Measurements from ENCODE around the gene MORC1. TPM values are rescaled to one million over a fixed set of nuclear protein-coding genes. Genes with fewer than 3 reads are reported as not detected.
A peak's percentile ranks its signal among the peaks of the same experiment; 100 is the strongest.

MORC1 gene
- total RNA-seq, 1 donor from 2014 or later, result 0.31 TPM

- no peak for DNase-seq
Observed at GRCh38 chr3:109033000-109033660, 84.8 kb downstream of the MORC1 start.

GRCh38 chr3:109028753-109029152 is 89.2 kb downstream of the MORC1 start:
- no peak for DNase-seq

DNA sequence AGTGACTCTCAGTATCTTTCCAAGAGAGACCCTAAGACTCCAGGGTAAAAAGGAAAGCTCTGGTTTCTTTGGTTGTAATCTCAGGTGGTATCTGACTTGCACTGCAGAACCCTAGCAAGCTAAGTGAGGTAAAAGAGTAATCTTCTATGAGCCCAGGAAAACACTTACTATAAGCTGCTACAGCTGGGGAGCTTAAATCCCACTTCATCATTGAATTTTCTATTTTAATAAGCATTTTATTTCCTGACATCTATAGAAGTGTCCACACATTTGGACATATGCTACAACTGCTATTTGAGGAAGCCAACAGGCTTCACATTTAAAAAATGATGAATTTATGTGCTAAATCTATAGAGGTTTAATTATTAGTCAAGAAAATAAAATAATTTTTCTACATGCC is 91.1 kb downstream of the MORC1 start:
- no peak for DNase-seq

DNA sequence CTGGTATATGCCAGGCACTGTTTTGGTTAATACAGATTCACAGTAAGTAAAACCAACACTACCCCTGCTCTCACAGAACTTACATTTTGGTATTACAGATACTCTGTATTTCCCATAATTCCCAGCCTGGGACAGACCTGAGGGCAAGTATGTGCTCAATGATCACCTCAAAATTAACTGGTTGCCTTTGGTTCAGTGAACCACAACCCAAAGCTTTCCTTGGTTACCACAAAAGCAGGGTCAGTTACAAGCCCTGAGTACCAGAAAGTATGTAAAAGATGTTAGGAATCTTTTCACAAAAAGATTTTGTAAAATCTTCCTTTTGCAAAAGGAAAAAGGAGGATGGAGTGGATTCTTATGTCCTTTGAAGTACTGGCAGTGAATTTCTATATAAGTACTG is 92.0 kb downstream of the MORC1 start:
- DNase-seq, result no peak

- peak; percentile 1 for DNase-seq
Observed at GRCh38 chr3:109023656-109024254, 94.2 kb downstream of the MORC1 start.

DNA sequence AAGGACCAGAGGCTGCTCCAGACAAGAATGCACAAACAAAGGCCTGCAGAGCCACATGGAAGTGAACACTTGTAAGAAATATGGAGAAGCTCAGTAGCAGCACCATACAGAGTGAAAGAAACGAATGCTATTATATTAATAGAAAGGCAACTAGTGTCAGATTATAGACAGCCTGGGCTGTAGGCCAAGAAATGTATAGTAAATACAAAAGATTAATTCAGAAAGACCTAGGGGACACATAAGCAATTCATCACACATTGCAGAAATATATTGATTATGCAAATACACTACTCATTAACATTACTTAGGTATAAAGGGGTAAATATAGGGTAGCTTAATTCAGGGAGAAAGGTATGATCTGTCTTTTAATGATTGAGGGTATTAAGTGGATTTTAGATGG is 94.8 kb downstream of the MORC1 start:
- DNase-seq, result no peak

DNA sequence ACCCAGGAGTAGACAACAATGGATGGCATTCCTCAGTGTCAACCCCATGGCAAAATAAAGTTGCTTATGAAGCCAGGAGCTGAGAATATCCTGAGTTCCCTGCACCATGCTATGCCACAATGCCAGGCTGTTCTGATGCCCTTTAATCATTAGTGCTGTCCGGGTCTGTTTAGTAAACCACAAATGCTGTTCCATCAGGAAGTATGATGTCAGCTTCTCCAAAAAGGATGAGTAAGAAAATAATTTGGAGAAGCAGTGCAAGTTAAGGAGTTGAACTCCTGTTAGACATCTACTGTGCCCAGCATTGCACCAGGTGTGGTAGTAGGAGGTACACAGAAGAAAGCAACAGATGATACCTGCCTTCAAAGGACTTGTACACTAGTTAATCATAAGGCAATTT is 96.4 kb downstream of the MORC1 start:
- DNase-seq, result no peak

DNA sequence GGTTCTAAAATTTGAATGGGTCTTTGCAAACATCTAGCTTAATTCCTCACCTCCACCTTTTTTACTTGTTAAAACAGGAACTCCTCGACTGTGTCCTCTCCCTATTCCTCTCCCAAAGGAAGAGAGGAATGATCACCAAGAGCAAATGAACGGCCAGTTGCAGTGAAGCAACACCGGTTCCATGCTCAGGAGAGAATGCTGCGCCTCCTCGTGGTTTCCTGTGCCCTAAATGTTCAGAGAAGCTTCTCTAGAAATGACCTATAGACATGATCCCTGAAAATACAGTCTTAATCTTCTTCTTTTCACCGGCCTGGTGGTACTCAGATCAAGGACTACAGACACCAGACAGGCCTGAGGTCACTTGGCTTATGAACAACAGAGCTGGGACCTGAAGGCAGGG is 99.1 kb downstream of the MORC1 start:
- DNase-seq, result no peak

DNA sequence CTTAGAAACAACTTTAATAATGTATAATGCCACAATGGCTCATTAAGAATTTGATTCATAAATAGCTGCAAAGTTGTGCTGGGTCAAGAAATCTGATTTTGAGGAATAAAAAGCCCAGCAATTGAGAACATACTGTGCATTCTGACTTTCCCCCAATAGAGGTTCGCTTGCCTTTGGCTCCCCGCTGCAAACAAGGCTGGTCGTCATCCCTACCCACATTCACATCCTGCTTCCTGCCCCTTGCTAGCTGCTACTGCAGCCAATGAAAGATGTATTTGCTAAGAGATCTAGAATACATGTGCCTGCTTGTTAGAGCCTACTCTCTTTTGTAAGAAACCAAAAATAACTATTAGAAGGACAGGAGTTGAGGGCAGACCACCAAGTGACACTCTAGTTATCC is 112.5 kb downstream of the MORC1 start:
- no peak for DNase-seq

GRCh38 chr3:108998436-108998835 is 119.5 kb downstream of the MORC1 start:
- no peak for DNase-seq

GRCh38 chr3:108985844-108986243 is 132.1 kb downstream of the MORC1 start:
- no peak for DNase-seq

DNA sequence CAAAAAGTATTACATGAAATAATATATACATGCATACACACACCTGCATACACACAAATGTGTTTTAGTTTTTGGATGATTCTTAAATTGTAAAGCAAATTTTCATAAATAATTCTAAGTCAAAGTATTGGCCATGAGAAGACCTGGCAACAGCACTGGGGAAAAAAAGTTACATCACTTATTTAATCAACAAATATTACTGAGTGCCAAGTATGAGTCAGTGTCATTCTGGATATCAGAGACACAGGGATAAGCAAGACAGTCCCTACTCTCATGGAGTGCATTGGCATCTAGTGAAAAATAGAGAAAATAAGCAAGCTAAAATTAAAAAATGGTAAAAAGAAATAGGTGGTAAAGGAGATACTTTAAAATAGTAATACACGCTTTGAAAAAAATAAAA is 134.9 kb downstream of the MORC1 start:
- no peak for DNase-seq

- no peak for DNase-seq
Observed at GRCh38 chr3:108976058-108976457, 141.9 kb downstream of the MORC1 start.

DNA sequence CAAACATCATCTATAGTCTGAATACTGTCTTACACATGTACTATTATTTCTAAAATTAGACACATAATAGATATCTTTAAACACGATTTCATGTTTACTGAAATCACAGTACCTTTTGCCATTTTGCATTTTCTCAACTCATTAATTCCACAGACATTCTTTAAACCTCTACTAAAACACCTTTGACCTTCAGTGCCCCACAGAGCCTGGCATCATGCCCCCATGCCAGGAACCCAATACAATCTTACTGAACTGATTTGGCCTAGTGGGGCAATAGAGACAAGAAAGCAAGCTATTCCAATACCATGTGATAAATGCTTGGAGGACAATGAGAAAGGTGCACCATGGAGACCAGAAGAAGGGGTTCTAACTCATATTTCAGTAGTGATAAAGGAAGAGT is 144.9 kb downstream of the MORC1 start:
- DNase-seq, result no peak

DNA sequence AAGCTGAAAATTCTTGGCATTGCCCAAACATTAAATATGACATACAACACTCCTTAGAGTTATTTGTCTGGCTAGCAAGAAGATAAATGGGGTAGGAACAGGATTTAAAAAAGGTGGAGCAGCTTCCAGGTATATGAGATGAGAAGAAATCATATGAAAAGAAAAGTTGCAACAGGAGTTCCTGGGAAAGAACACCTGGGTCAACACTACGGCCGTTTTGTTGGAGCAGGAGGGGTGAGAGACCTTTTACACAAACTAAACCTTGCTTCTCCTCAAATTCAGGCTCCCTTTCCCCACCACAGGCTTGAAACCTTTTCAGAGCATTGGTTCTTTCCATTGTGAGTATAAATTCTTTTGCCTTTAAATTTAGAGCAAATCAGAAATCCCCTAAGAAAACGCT is 145.5 kb downstream of the MORC1 start:
- DNase-seq, result no peak

DNA sequence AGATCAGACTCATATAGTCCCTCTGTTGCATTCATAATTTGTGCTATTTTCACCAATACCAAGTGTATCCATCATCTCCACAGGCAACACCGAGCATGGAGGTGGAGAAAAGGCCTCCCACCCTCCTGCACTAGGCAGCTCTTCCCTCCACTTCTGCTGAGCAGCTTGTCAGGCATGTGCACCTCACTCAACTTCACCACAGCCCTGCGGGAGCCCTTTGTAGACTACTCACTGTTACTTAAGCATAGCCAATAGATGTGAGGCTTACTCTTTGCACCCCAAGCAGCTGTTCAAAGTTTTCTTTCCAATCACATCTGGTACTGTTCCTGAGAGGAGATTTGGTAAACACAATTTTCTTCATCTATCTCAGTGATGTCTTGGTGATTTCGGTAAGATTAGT is 147.4 kb downstream of the MORC1 start:
- DNase-seq, result no peak

GRCh38 chr3:108966773-108967172 is 151.2 kb downstream of the MORC1 start:
- DNase-seq, result no peak

DNA sequence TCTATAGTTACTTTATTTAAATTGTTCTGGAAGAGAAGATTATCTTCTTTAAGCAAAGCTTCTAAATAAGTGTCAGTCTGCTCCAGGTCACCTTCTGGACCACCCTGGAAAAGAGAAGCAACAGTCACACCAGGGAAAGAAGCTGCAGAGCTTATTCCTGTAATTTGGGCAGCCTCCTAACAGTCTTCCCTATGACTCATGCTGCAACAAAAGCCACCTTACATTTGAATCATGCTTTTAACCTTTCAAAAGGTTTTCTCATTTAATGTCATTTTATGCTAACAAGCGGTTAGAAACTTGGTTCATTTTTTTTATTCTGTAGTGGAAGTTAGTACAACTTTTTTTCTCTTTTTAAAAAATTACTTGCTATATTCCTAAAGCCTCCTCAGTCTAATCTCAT is 158.9 kb downstream of the MORC1 start:
- DNase-seq, result no peak

DNA sequence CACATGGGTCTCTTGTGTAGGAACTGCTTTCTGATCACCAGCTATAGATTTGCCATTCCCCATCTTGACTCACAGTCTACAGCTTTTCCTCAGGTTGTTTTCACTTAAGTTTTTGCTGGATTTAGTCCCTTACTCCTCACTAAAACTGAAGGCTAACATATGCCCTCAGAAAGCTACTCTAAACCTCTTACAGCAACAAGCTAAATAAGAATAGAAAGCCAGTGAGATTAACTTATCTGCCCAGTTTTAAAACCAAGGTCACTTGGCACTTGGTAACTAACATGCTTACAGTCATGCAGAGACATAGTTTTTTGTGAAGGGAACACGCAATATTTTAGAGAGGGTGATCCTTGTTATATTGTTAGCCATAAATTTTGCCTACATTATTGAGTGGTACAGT is 164.2 kb downstream of the MORC1 start, which contains the start of gene GUCA1C:
TSS of gene GUCA1C (minus strand) at position 180 of the 400 bp plus-strand sequence. CDS start at position 63, 117 bp downstream.
- DNase-seq, result no peak

GRCh38 chr3:108953210-108953609 is 164.7 kb downstream of the MORC1 start:
- no peak for DNase-seq

DNA sequence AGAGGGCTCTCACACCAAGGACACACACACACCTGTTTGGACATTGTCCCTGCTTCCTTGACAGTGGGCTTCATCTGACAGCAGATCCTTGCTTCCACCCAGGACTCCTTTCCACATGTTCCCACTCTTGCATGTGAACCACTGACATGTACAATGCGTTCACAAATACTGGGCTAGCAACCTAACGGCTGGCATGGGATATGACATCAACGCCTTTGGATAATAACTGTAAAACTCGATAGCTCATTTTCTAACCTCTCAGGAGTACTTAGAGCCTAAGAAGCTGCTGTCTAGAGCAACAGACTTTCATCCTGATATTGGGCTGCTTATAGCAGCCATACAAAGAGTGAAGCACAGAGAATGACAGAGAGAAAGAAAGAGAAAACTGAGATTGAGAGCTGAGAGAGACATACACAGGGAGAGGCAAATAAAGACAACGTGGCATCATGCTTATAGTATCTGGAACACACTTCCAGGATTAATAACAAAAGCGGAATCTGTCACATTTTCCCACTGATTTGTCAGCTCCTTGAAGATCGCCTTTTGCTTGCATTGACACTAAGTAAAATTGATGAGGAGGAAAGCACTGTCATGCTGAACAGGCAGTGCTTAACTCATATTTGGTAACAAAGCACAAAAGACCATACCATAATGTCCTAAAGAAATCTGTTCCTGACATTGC is 166.0 kb downstream of the MORC1 start:
- DNase-seq, result no peak

- no peak for DNase-seq
Observed at GRCh38 chr3:108947855-108948254, 170.1 kb downstream of the MORC1 start.

Measured in occipital lobe (tissue), 2 donors.